Endodermal cell (in vitro differentiated cells): ENCODE results near the gene B3GALNT2. TPM values are rescaled to one million over a fixed set of nuclear protein-coding genes. Genes with fewer than 3 reads are reported as not detected.

Experiments used
- DNase-seq: peaks from one replicate; pipeline ENCODE4 v3.0.0-alpha.2; 2017
- H3K27ac ChIP-seq: 2 replicates; pipeline ENCODE4 v1.5.1; 2013; ENCODE audit warnings: mild to moderate bottlenecking, low read depth, low read length, moderate library complexity
- H3K27me3 ChIP-seq: 2 replicates; pipeline ENCODE4 v1.6.1; 2013; ENCODE audit warnings: mild to moderate bottlenecking, low read length, moderate library complexity; ENCODE audit not compliant: insufficient read depth, control insufficient read depth, poor library complexity, severe bottlenecking
- H3K36me3 ChIP-seq: 2 replicates; pipeline ENCODE4 v1.7.0; 2013; ENCODE audit warnings: mild to moderate bottlenecking, low read length, moderate library complexity; ENCODE audit not compliant: control insufficient read depth, insufficient read depth
- H3K4me1 ChIP-seq: one replicate; pipeline ENCODE4 v1.7.0; 2013; ENCODE audit warnings: low read length; ENCODE audit not compliant: control insufficient read depth, insufficient read depth
- H3K4me3 ChIP-seq: 2 replicates; pipeline ENCODE4 v1.5.1; 2013; ENCODE audit warnings: mild to moderate bottlenecking, low read length, moderate library complexity
- H3K9ac ChIP-seq: 2 replicates; pipeline ENCODE4 v1.6.1; 2013; ENCODE audit warnings: mild to moderate bottlenecking, low read length, moderate library complexity; ENCODE audit not compliant: poor library complexity, severe bottlenecking; ENCODE audit errors: extremely low read depth
- H3K9me3 ChIP-seq: 2 replicates; pipeline ENCODE4 v1.6.1; 2013; ENCODE audit warnings: mild to moderate bottlenecking, low read length, moderate library complexity; ENCODE audit not compliant: control insufficient read depth
- H3K27ac Mint-ChIP-seq: 2 replicates; pipeline ENCODE4 v1.8.0; 2020; ENCODE audit warnings: mixed read lengths
- H3K27me3 Mint-ChIP-seq: 2 replicates; pipeline ENCODE4 v1.8.0; 2021; ENCODE audit warnings: mild to moderate bottlenecking, mixed read lengths; ENCODE audit not compliant: insufficient read depth
- H3K36me3 Mint-ChIP-seq: 2 replicates; pipeline ENCODE4 v1.8.0; 2020; ENCODE audit warnings: low read depth, mixed read lengths
- H3K4me1 Mint-ChIP-seq: 2 replicates; pipeline ENCODE4 v1.8.0; 2020; ENCODE audit warnings: mixed read lengths
- H3K4me3 Mint-ChIP-seq: 2 replicates; pipeline ENCODE4 v1.8.0; 2020; ENCODE audit warnings: mild to moderate bottlenecking, moderate library complexity, mixed read lengths
- H3K9me3 Mint-ChIP-seq: 2 replicates; pipeline ENCODE4 v1.8.0; 2020; ENCODE audit warnings: mild to moderate bottlenecking, mixed read lengths
- CTCF ChIP-seq: fragments of 200-600 bp; sonication (generic); conservative IDR thresholded peaks from 2 replicates; pipeline ENCODE4 v1.5.0; 2021; ENCODE audit warnings: antibody characterized with exemption, mild to moderate bottlenecking
- WGBS, 2 experiments: methylation state at CpG; one replicate each; pipeline versions ENCODE4 v1.1.5 to v1.1.7; 2013; ENCODE audit warnings: missing lambda C conversion rate in 2 of 2, mixed read lengths in 1 of 2; ENCODE audit not compliant: insufficient coverage in 1 of 2, insufficient read length in 1 of 2; 5-methylcytosine and 5-hydroxymethylcytosine counted together
- total RNA-seq, 2 donors: library from RNA; stranded (reverse); fragmentation: NEBNext Ultra II Directional in 1 of 2; extraction: Animal tissue kit (Norgen Biotek cat#: 25700) in 1 of 2; gene quantifications; 2 replicates in 1 of 2; 3 replicates in 1 of 2; pipeline ENCODE4 v1.2.1, GENCODE V29; 2021

Gene B3GALNT2
- total RNA-seq, 2 donors from 2014 or later, result 33.0 to 34.3 TPM

- no peak overlapping the region for H3K4me3 ChIP-seq
- DNase-seq, result no peak
- 97% methylated on average over 5 of the region's 5 CpGs; no CpG with 5 or more reads in 1 of the 2 experiments for WGBS, 2 experiments
- no peak overlapping the region for H3K4me3 Mint-ChIP-seq
- H3K4me1 ChIP-seq, result no peaks in the 10 kb centered on the region
- no peak overlapping the region for H3K27ac ChIP-seq
- H3K27ac Mint-ChIP-seq, result no peak overlapping the region
- peaks cover 9% of the 10 kb centered on the region for H3K36me3 ChIP-seq
- peaks cover 3% of the 10 kb centered on the region for H3K4me1 Mint-ChIP-seq
- H3K27me3 Mint-ChIP-seq, result no peaks in the 10 kb centered on the region
- peaks cover 21% of the 10 kb centered on the region for H3K36me3 Mint-ChIP-seq
- no peaks in the 10 kb centered on the region for H3K9me3 Mint-ChIP-seq
- H3K9me3 ChIP-seq, result no peaks in the 10 kb centered on the region
- no peaks in the 10 kb centered on the region for H3K27me3 ChIP-seq
- H3K9ac ChIP-seq, result no peak overlapping the region
- no peak for TF ChIP-seq CTCF
Measured at GRCh38 chr1:235404190-235404589, 100.1 kb downstream of the B3GALNT2 start.

GRCh38 chr1:235403593-235403992 lies 100.7 kb downstream of the B3GALNT2 start:
- no peak overlapping the region for H3K27ac ChIP-seq

GRCh38 chr1:235402457-235403200 lies 101.6 kb downstream of the B3GALNT2 start:
- Mint-ChIP-seq H3K9me3 (no peaks in the 10 kb centered on the region), H3K36me3 (peaks cover 21% of the 10 kb centered on the region), H3K4me1 (peaks cover 2% of the 10 kb centered on the region), H3K27me3 (no peaks in the 10 kb centered on the region), H3K27ac (peak overlapping the region; percentile 35), H3K4me3 (no peak overlapping the region)
- no peaks in the 10 kb centered on the region for H3K4me1 ChIP-seq
- no peak overlapping the region for H3K4me3 ChIP-seq
- H3K27me3 ChIP-seq, result no peaks in the 10 kb centered on the region
- no peak overlapping the region for H3K9ac ChIP-seq
- 95% methylated on average over 6 of the region's 7 CpGs for WGBS, 2 experiments
- no peak overlapping the region for H3K27ac ChIP-seq
- no peak for TF ChIP-seq CTCF
- peaks cover 9% of the 10 kb centered on the region for H3K36me3 ChIP-seq
- no peak for DNase-seq
- no peaks in the 10 kb centered on the region for H3K9me3 ChIP-seq

More at GRCh38 chr1:235403593-235403992, 100.7 kb downstream of the B3GALNT2 start:
- Mint-ChIP-seq H3K27me3 (no peaks in the 10 kb centered on the region), H3K36me3 (peaks cover 21% of the 10 kb centered on the region), H3K4me1 (peaks cover 3% of the 10 kb centered on the region), H3K9me3 (no peaks in the 10 kb centered on the region), H3K27ac (no peak overlapping the region), H3K4me3 (no peak overlapping the region)
- TF ChIP-seq CTCF, result no peak
- Histone ChIP-seq H3K9me3 (no peaks in the 10 kb centered on the region), H3K4me1 (no peaks in the 10 kb centered on the region), H3K4me3 (no peak overlapping the region), H3K9ac (no peak overlapping the region), H3K27me3 (no peaks in the 10 kb centered on the region), H3K36me3 (peaks cover 9% of the 10 kb centered on the region)
- DNase-seq, result no peak
- 100% methylated on average over 1 of the region's 1 CpG for WGBS, 2 experiments
